Activated CD8-positive, alpha-beta memory T cell treated with anti-CD3 and anti-CD28 coated beads, Interleukin-2, amount 50 U/mL, for 24 hours (primary cell): ENCODE results near the gene LAMB3.
"Not testable (repeated sequence)": the region's sequence is repeated elsewhere in the genome, so short reads cannot be mapped to it uniquely, and the experiment has no call there.

Experiments
- DNase-seq: peaks from one replicate; pipeline ENCODE4 v3.0.0-alpha.2; 2020; ENCODE audit errors: extremely low read depth

LAMB3 gene

GRCh38 chr1:209652121-209652735 is at the start of gene LAMB3:
Gene LAMB3, minus strand, starts transcription at chr1:209652425. Its CDS starts 1,481 bp downstream, at chr1:209650944.
- no peak for DNase-seq

GRCh38 chr1:209700686-209701085 is 48.5 kb upstream of the LAMB3 start:
- DNase-seq, result not testable (repeated sequence)

- DNase-seq, result no peak
These were observed 44.9 kb upstream of the LAMB3 start for GRCh38 chr1:209697126-209697525.

- no peak for DNase-seq
These were observed 44.4 kb upstream of the LAMB3 start for GRCh38 chr1:209696673-209697072.

- peak; percentile 47 for DNase-seq
These were observed 40.7 kb upstream of the LAMB3 start for GRCh38 chr1:209692745-209693504.

- no peak for DNase-seq
These were observed 40.1 kb upstream of the LAMB3 start for GRCh38 chr1:209692296-209692695.

GRCh38 chr1:209691237-209691636 is 39.0 kb upstream of the LAMB3 start:
- no peak for DNase-seq

- DNase-seq, result no peak
These were observed 37.3 kb upstream of the LAMB3 start for GRCh38 chr1:209689477-209689876.

GRCh38 chr1:209688746-209689234 is 36.6 kb upstream of the LAMB3 start:
- no peak for DNase-seq

- no peak for DNase-seq
These were observed 34.1 kb upstream of the LAMB3 start for GRCh38 chr1:209686322-209686721.

GRCh38 chr1:209685821-209686220 is 33.6 kb upstream of the LAMB3 start:
- DNase-seq, result no peak

- no peak for DNase-seq
These were observed 26.8 kb upstream of the LAMB3 start for GRCh38 chr1:209678981-209679539.

- no peak for DNase-seq
These were observed 23.4 kb upstream of the LAMB3 start for GRCh38 chr1:209675565-209676154.

- no peak for DNase-seq
These were observed 22.8 kb upstream of the LAMB3 start, which contains the start of gene G0S2 for GRCh38 chr1:209674957-209675564. Gene G0S2, plus strand, starts transcription at chr1:209675412. Its CDS starts 273 bp downstream, at chr1:209675685.

- DNase-seq, result no peak
These were observed 21.6 kb upstream of the LAMB3 start for GRCh38 chr1:209673631-209674417.

GRCh38 chr1:209672705-209673630 is 20.7 kb upstream of the LAMB3 start:
- no peak for DNase-seq

GRCh38 chr1:209670441-209671082 is 18.3 kb upstream of the LAMB3 start:
- no peak for DNase-seq

GRCh38 chr1:209667708-209668107 is 15.5 kb upstream of the LAMB3 start:
- no peak for DNase-seq

GRCh38 chr1:209667103-209667502 is 14.9 kb upstream of the LAMB3 start:
- no peak for DNase-seq
